WI38 (cell line): ENCODE results near the gene OR6S1.
"Not testable (repeated sequence)": the region's sequence is repeated elsewhere in the genome, so short reads cannot be mapped to it uniquely, and the experiment has no call there.

Source experiments
- H3K4me3 ChIP-seq: 2 replicates; pipeline ENCODE4 v1.5.1; 2011; ENCODE audit warnings: low read depth, mild to moderate bottlenecking, control low read depth, low read length
- CTCF ChIP-seq: IDR thresholded peaks from 2 replicates; pipeline ENCODE4 v1.5.1; 2012; ENCODE audit warnings: low read depth, mild to moderate bottlenecking, control low read depth, low read length

Gene OR6S1

GRCh38 chr14:20656274-20656673, 14.8 kb upstream of the OR6S1 start:
- no peak for TF ChIP-seq CTCF
- H3K4me3 ChIP-seq = no peak overlapping the region

GRCh38 chr14:20655851-20656250, 14.4 kb upstream of the OR6S1 start:
- no peak overlapping the region for H3K4me3 ChIP-seq
- no peak for TF ChIP-seq CTCF

GRCh38 chr14:20652996-20653975, 11.8 kb upstream of the OR6S1 start:
- H3K4me3 ChIP-seq = no peak overlapping the region
- no peak for TF ChIP-seq CTCF

- TF ChIP-seq CTCF = no peak
These were observed 4.0 kb upstream of the OR6S1 start for GRCh38 chr14:20645481-20645880.

GRCh38 chr14:20644520-20644919, 3.0 kb upstream of the OR6S1 start:
- TF ChIP-seq CTCF = no peak

More at GRCh38 chr14:20645481-20645880, 4.0 kb upstream of the OR6S1 start:
- H3K4me3 ChIP-seq = no peak overlapping the region

GRCh38 chr14:20642755-20643154, 1.3 kb upstream of the OR6S1 start:
- H3K4me3 ChIP-seq = not testable (repeated sequence)

More at GRCh38 chr14:20644520-20644919, 3.0 kb upstream of the OR6S1 start:
- H3K4me3 ChIP-seq = no peak overlapping the region

- TF ChIP-seq CTCF = no peak
- H3K4me3 ChIP-seq = no peak overlapping the region
These were observed 691 bp upstream of the OR6S1 start for GRCh38 chr14:20642182-20642581.
